HG03139 (cell line): Measurements from ENCODE around the gene NOSTRIN.
"Not testable (repeated sequence)": the region's sequence is repeated elsewhere in the genome, so short reads cannot be mapped to it uniquely, and the experiment has no call there.

ENCODE experiments used
- ATAC-seq: cut with Tn5 transposase; IDR thresholded peaks from one replicate; pipeline ENCODE4 v1.9.1; 2021; ENCODE audit not compliant: unreplicated experiment

NOSTRIN gene

GRCh38 chr2:168787782-168788376 is 14.6 kb upstream of the NOSTRIN start:
- ATAC-seq = no peak

- no peak for ATAC-seq
Observed at GRCh38 chr2:168789776-168790175, 12.7 kb upstream of the NOSTRIN start.

- ATAC-seq = no peak
Observed at GRCh38 chr2:168790226-168790902, 12.1 kb upstream of the NOSTRIN start.

- ATAC-seq = not testable (repeated sequence)
Observed at GRCh38 chr2:168791140-168791539, 11.3 kb upstream of the NOSTRIN start.

- no peak for ATAC-seq
Observed at GRCh38 chr2:168793596-168793995, 8.8 kb upstream of the NOSTRIN start.

- no peak for ATAC-seq
Observed at GRCh38 chr2:168794968-168795367, 7.5 kb upstream of the NOSTRIN start.

- no peak for ATAC-seq
Observed at GRCh38 chr2:168796090-168796577, 6.3 kb upstream of the NOSTRIN start.

GRCh38 chr2:168796583-168797285 is 5.7 kb upstream of the NOSTRIN start:
- ATAC-seq = no peak

- no peak for ATAC-seq
Observed at GRCh38 chr2:168797286-168797655, 5.2 kb upstream of the NOSTRIN start.

GRCh38 chr2:168798076-168798887 is 4.2 kb upstream of the NOSTRIN start:
- ATAC-seq = no peak

- ATAC-seq = no peak
Observed at GRCh38 chr2:168798888-168799410, 3.5 kb upstream of the NOSTRIN start.

GRCh38 chr2:168801471-168801870 is 966 bp upstream of the NOSTRIN start:
- no peak for ATAC-seq

- no peak for ATAC-seq
Observed at GRCh38 chr2:168802859-168803725, 655 bp downstream of the NOSTRIN start.

- no peak for ATAC-seq
Observed at GRCh38 chr2:168804214-168804613, 1.8 kb downstream of the NOSTRIN start.

- no peak for ATAC-seq
Observed at GRCh38 chr2:168805615-168806014, 3.2 kb downstream of the NOSTRIN start.

- no peak for ATAC-seq
Observed at GRCh38 chr2:168809537-168809936, 7.1 kb downstream of the NOSTRIN start.

- ATAC-seq = no peak
Observed at GRCh38 chr2:168810235-168810634, 7.8 kb downstream of the NOSTRIN start.

GRCh38 chr2:168811696-168812095 is 9.3 kb downstream of the NOSTRIN start:
- ATAC-seq = no peak

GRCh38 chr2:168814046-168814445 is 11.6 kb downstream of the NOSTRIN start:
- ATAC-seq = no peak
